Kidney (tissue), 14 donors: ENCODE data around the gene VPREB1. TPM values are rescaled to one million over a fixed set of nuclear protein-coding genes. Genes with fewer than 3 reads are reported as not detected.

Experiments
- DNase-seq, 5 donors: peaks; one replicate each; pipeline ENCODE4 v3.0.0-alpha.2; 2013 to 2020
- FAIRE-seq: peaks from 2 replicates; lab custom pipeline; 2012; peaks lifted over from hg19 to GRCh38; lab: Jason Lieb, UNC
- H3K27ac ChIP-seq, 2 donors: one replicate each; pipeline ENCODE4 v1.7.0; 2013; ENCODE audit warnings: low read depth in 2 of 2, low read length in 2 of 2, inconsistent platforms in 1 of 2
- H3K27me3 ChIP-seq: one replicate; pipeline ENCODE4 v1.7.1; 2013; ENCODE audit warnings: low read length, inconsistent platforms; ENCODE audit not compliant: control insufficient read depth, insufficient read depth
- H3K36me3 ChIP-seq, 3 donors: one replicate each; pipeline versions ENCODE4 v1.7.0 to v1.7.1; 2013; ENCODE audit warnings: low read length in 3 of 3, control low read depth in 1 of 3, inconsistent platforms in 1 of 3; ENCODE audit not compliant: insufficient read depth in 3 of 3, control insufficient read depth in 2 of 3
- H3K4me1 ChIP-seq, 3 donors: one replicate each; pipeline versions ENCODE4 v1.7.0 to v1.7.1; 2013; ENCODE audit warnings: low read length in 3 of 3, inconsistent platforms in 1 of 3, low read depth in 1 of 3; ENCODE audit not compliant: control insufficient read depth in 2 of 3, insufficient read depth in 2 of 3
- H3K4me3 ChIP-seq, 3 donors: one replicate each; pipeline versions ENCODE4 v1.7.0 to v1.8.1; 2013; ENCODE audit warnings: low read length in 3 of 3, control low read depth in 1 of 3, inconsistent platforms in 1 of 3
- H3K9ac ChIP-seq, 3 donors: one replicate each; pipeline versions ENCODE4 v1.7.0 to v1.7.1; 2013; ENCODE audit warnings: low read length in 3 of 3, control low read depth in 1 of 3, inconsistent platforms in 1 of 3
- H3K9me3 ChIP-seq, 3 donors: one replicate each; pipeline versions ENCODE4 v1.7.0 to v1.7.1; 2013; ENCODE audit warnings: low read length in 3 of 3, control low read depth in 1 of 3, inconsistent platforms in 1 of 3; ENCODE audit not compliant: control insufficient read depth in 2 of 3, insufficient read depth in 1 of 3
- CTCF ChIP-seq: IDR thresholded peaks from 3 replicates; pipeline ENCODE4 v1.5.1; 2012; ENCODE audit warnings: mild to moderate bottlenecking, moderate library complexity, borderline replicate concordance; ENCODE audit not compliant: insufficient read depth; ENCODE audit errors: extremely low read depth
- intact Hi-C: fragments of 100-400 bp; cut with DNase I; formaldehyde crosslinking; loops from one replicate; pipeline ENCODE4 v1.11.1; 2022
- polyA plus RNA-seq: library from polyadenylated mRNA; stranded (reverse); fragments of 350-450 nt; fragmentation: Illumina TruSeq; extraction: RNeasy Lipid Tissue Mini Kit (QIAGEN cat#74804); gene quantifications from one replicate; pipeline ENCODE4 v1.2.3, GENCODE V29; 2014; ENCODE audit warnings: low read depth, low replicate concordance; ENCODE audit not compliant: insufficient read depth
- total RNA-seq: library from RNA; stranded (reverse); fragmentation: NEBNext Ultra II Directional; extraction: Animal tissue kit (Norgen Biotek cat#: 25700); gene quantifications from one replicate; pipeline ENCODE4 v1.2.1, GENCODE V29; 2021
- donor health status: control.
- donor health status: control.
- donor health status: control.
- donor health status: control.
- donor health status: control.
- donor health status: DM: yes; HTN: yes; CAD: no.
- donor health status: Normal renal cell carcinoma (clear cell type).

Gene VPREB1
- total and polyA plus RNA-seq, 2 donors from 2014 or later: not detected

- FAIRE-seq (no peak), DNase-seq (no peak)
- H3K4me1 ChIP-seq: peaks cover 0 to 3% (median 2%) of the 10 kb centered on the region in 3 donors
- TF ChIP-seq CTCF: no peak
- H3K9me3 ChIP-seq: no peaks in the 10 kb centered on the region
- H3K4me3 ChIP-seq: no peak overlapping the region
- no peaks in the 10 kb centered on the region for H3K36me3 ChIP-seq
- H3K9ac ChIP-seq: peak overlapping the region in 1 of 3 donors; percentile 41
- H3K27me3 ChIP-seq: no peaks in the 10 kb centered on the region
- intact Hi-C loops: no loop called here
- peak overlapping the region; percentile 71 to 78 for H3K27ac ChIP-seq
Measured at GRCh38 chr22:22210889-22211833, 33.4 kb upstream of the VPREB1 start.

GRCh38 chr22:22213231-22213630 is 31.4 kb upstream of the VPREB1 start:
- no peaks in the 10 kb centered on the region for H3K9me3 ChIP-seq
- no peak for DNase-seq
- no peak overlapping the region for H3K9ac ChIP-seq
- FAIRE-seq: no peak
- intact Hi-C loops: no loop called here
- no peaks in the 10 kb centered on the region for H3K36me3 ChIP-seq
- no peak overlapping the region for H3K4me3 ChIP-seq
- H3K27me3 ChIP-seq: no peaks in the 10 kb centered on the region
- no peak overlapping the region for H3K27ac ChIP-seq
- peaks cover 0 to 3% (median 0%) of the 10 kb centered on the region in 3 donors for H3K4me1 ChIP-seq
- TF ChIP-seq CTCF: no peak

GRCh38 chr22:22214819-22215329 is 29.7 kb upstream of the VPREB1 start:
- no peaks in the 10 kb centered on the region for H3K27me3 ChIP-seq
- no peak overlapping the region for H3K4me3 ChIP-seq
- peaks cover 0 to 3% (median 0%) of the 10 kb centered on the region in 3 donors for H3K4me1 ChIP-seq
- intact Hi-C loops: no loop called here
- no peaks in the 10 kb centered on the region for H3K9me3 ChIP-seq
- no peak for FAIRE-seq
- no peak overlapping the region for H3K27ac ChIP-seq
- no peak for DNase-seq
- H3K9ac ChIP-seq: no peak overlapping the region
- no peak for TF ChIP-seq CTCF
- no peaks in the 10 kb centered on the region for H3K36me3 ChIP-seq
